Spleen (tissue), 7 donors: ENCODE results near the gene CNKSR3.

Experiments used
- CTCF ChIP-seq, 11 experiments: fragments of 200-600 bp in 7 of 11; fragments of 450-650 bp in 4 of 11; sonication (generic) in 4 of 11; IDR thresholded peaks in 8 of 11; conservative IDR thresholded peaks in 3 of 11; 1 replicate in 7 of 11; 2 replicates in 4 of 11; pipeline versions ENCODE4 v1.4.0 to v1.8.0; 2016 to 2021; ENCODE audit warnings: antibody characterized with exemption in 11 of 11, inconsistent platforms in 4 of 11, mild to moderate bottlenecking in 1 of 11
- POLR2A ChIP-seq, 3 donors: fragments of 450-650 bp; IDR thresholded peaks; one replicate each; pipeline ENCODE4 v1.5.1; 2017; ENCODE audit warnings: antibody characterized with exemption in 3 of 3, mild to moderate bottlenecking in 1 of 3
- donor health status: DM: no; HTN: no; CAD: no; lungs with moderate emphysema.
- donor health status: DM: no; HTN: no; CAD: no.
- donor health status: DM: no; HTN: no; CAD: no.

DNA sequence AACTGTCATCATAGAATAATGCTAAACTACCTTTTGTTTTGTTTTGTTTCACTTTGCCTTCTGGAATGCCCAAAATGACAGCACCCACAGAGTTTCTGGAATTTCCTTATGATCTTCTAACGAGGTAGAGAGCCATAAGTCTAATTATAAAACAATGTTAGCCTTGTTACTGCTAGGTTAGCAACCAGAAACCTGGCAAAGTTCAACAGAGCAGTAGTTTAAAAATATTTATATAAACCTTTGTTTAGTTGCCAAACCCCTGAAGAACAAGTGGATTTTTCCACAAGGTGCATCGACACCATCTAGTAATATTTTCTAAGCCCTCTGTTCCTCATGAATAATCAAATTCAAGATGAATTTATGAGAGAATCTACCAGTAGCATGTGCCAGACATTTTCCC, 126.3 kb downstream of the CNKSR3 start:
- no peak for TF ChIP-seq CTCF (IDR thresholded peaks at IDR 0.05 in 8 of 11, conservative IDR thresholded peaks at IDR 0.05 in 3 of 11)
- TF ChIP-seq POLR2A (IDR thresholded peaks at IDR 0.05): no peak
